ENCODE data around the gene EBPL.

DNA sequence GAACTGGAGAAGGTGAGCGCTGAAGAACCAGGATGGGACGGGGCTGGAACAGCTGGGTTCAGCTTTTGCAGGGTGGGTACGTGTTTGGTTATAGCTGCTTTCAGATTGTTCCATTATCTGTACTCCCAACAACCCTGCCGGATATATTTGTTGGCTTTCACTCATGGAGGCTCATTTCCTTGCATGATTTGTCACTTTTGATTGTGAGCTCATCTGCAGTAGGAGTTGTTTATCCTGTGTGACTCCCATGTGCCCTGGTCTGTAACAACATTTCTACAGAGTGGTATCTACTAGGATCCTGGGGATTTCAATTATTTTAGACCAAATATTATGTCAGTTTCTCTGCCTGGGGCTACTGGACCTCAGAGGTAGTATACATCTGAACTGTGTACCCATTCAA lies 57.6 kb downstream of the EBPL start:
- TF ChIP-seq, protein P1, sequence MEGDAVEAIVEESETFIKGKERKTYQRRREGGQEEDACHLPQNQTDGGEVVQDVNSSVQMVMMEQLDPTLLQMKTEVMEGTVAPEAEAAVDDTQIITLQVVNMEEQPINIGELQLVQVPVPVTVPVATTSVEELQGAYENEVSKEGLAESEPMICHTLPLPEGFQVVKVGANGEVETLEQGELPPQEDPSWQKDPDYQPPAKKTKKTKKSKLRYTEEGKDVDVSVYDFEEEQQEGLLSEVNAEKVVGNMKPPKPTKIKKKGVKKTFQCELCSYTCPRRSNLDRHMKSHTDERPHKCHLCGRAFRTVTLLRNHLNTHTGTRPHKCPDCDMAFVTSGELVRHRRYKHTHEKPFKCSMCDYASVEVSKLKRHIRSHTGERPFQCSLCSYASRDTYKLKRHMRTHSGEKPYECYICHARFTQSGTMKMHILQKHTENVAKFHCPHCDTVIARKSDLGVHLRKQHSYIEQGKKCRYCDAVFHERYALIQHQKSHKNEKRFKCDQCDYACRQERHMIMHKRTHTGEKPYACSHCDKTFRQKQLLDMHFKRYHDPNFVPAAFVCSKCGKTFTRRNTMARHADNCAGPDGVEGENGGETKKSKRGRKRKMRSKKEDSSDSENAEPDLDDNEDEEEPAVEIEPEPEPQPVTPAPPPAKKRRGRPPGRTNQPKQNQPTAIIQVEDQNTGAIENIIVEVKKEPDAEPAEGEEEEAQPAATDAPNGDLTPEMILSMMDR (conservative IDR thresholded peaks at IDR 0.05; ENCODE audit: low read depth, low read length), result no peak
- TF ChIP-seq RAD21 (IDR thresholded peaks at IDR 0.05; ENCODE audit: low read length) (no peak), MXI1 (IDR thresholded peaks at IDR 0.05; ENCODE audit: borderline replicate concordance, low read depth, low read length) (no peak), NFE2L2 (IDR thresholded peaks at IDR 0.05; ENCODE audit: low read depth, low read length) (no peak)
